HT-29 (cell line): ENCODE data around the gene PLEKHA1. TPM values are rescaled to one million over a fixed set of nuclear protein-coding genes. Genes with fewer than 3 reads are reported as not detected.

Experiments used
- DNase-seq: peaks from one replicate; pipeline ENCODE4 v3.0.0-alpha.2; 2015; ENCODE audit warnings: low spot score
- total RNA-seq: library from RNA; depleted of rRNA; stranded (reverse); fragments of >200 nt; shearing (Covaris generic); gene quantifications from 2 replicates; pipeline ENCODE4 v1.2.3, GENCODE V29; 2014

The PLEKHA1 gene
- total RNA-seq, 1 experiment from 2014 or later: 15.8 TPM

- DNase-seq: no peak
Measured at GRCh38 chr10:122346326-122346950, 28.1 kb upstream of the PLEKHA1 start.

GRCh38 chr10:122347170-122347841, 27.2 kb upstream of the PLEKHA1 start:
- no peak for DNase-seq

GRCh38 chr10:122348512-122348911, 26.0 kb upstream of the PLEKHA1 start:
- DNase-seq: no peak

- DNase-seq: peak; percentile 19
Measured at GRCh38 chr10:122348935-122349361, 25.6 kb upstream of the PLEKHA1 start.

GRCh38 chr10:122349758-122350369, 24.6 kb upstream of the PLEKHA1 start:
- DNase-seq: no peak

- DNase-seq: no peak
Measured at GRCh38 chr10:122350893-122351292, 23.6 kb upstream of the PLEKHA1 start.

GRCh38 chr10:122352817-122353525, 21.5 kb upstream of the PLEKHA1 start:
- DNase-seq: no peak

- no peak for DNase-seq
Measured at GRCh38 chr10:122354383-122354782, 20.1 kb upstream of the PLEKHA1 start.

GRCh38 chr10:122357685-122358084, 16.8 kb upstream of the PLEKHA1 start:
- no peak for DNase-seq

- DNase-seq: no peak
Measured at GRCh38 chr10:122359621-122360020, 14.9 kb upstream of the PLEKHA1 start.

- no peak for DNase-seq
Measured at GRCh38 chr10:122361046-122361445, 13.5 kb upstream of the PLEKHA1 start.

GRCh38 chr10:122362031-122362592, 12.4 kb upstream of the PLEKHA1 start:
- DNase-seq: no peak

- no peak for DNase-seq
Measured at GRCh38 chr10:122362621-122363020, 11.9 kb upstream of the PLEKHA1 start.

GRCh38 chr10:122363311-122363710, 11.2 kb upstream of the PLEKHA1 start:
- no peak for DNase-seq

GRCh38 chr10:122363722-122364463, 10.6 kb upstream of the PLEKHA1 start:
- no peak for DNase-seq

GRCh38 chr10:122368502-122369254, 5.8 kb upstream of the PLEKHA1 start:
- DNase-seq: no peak

GRCh38 chr10:122373108-122373507, 1.4 kb upstream of the PLEKHA1 start:
- no peak for DNase-seq

- DNase-seq: no peak
Measured at GRCh38 chr10:122373721-122374120, 787 bp upstream of the PLEKHA1 start.

- peak; percentile 70 for DNase-seq
Measured at GRCh38 chr10:122374859-122375678, 561 bp downstream of the PLEKHA1 start.
